Aortic smooth muscle cell (primary cell): ENCODE data around the gene RANBP2. TPM values are rescaled to one million over a fixed set of nuclear protein-coding genes. Genes with fewer than 3 reads are reported as not detected.

Experiments used
- total RNA-seq: library from RNA; depleted of rRNA; stranded (reverse); fragments of >200 nt; gene quantifications from 2 replicates; pipeline ENCODE4 v1.2.3, GENCODE V29; 2014

Gene RANBP2
- 67.4 and 70.1 TPM in 2 replicates for total RNA-seq

DNA sequence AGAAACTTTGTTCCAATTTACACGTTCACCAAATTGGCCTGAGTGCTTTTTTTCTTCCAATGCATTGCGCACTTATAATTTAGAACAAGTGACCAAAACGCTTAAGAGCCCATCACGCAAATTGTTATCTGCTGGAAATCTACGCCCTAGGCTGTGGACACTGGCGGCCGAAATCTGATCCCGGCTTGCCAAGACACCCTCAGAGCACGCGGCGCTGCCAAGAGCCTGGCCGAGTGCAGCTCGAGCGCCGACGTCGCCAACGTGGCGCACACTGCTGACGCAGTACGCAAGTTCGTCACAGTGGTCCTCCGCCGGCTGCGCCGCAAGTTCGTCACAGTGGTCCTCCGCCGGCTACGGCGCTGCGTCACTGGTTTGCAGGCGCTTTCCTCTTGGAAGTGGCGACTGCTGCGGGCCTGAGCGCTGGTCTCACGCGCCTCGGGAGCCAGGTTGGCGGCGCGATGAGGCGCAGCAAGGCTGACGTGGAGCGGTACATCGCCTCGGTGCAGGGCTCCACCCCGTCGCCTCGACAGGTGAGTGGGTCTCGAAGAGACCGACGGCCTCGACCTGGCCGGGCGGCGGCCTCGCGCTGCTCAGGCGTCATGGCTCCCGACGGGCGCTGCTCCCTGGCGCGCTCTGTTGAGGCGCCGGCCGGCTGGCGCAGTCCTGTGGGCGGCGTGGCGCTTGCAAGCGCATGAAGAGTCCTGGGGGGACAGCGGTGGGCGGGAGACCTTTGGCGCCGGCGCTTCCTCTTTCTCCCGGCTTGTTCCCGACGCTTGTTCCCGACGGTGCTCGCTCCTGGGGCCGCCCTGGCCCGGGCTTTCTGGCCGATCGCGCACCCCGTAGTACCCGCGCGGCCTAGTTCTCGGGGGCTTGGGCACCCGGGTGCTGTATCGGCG is at the start of gene RANBP2:
Gene RANBP2, plus strand, starts transcription at position 334 of the 896 bp plus-strand sequence. Its CDS starts 125 bp downstream, at position 459.

DNA sequence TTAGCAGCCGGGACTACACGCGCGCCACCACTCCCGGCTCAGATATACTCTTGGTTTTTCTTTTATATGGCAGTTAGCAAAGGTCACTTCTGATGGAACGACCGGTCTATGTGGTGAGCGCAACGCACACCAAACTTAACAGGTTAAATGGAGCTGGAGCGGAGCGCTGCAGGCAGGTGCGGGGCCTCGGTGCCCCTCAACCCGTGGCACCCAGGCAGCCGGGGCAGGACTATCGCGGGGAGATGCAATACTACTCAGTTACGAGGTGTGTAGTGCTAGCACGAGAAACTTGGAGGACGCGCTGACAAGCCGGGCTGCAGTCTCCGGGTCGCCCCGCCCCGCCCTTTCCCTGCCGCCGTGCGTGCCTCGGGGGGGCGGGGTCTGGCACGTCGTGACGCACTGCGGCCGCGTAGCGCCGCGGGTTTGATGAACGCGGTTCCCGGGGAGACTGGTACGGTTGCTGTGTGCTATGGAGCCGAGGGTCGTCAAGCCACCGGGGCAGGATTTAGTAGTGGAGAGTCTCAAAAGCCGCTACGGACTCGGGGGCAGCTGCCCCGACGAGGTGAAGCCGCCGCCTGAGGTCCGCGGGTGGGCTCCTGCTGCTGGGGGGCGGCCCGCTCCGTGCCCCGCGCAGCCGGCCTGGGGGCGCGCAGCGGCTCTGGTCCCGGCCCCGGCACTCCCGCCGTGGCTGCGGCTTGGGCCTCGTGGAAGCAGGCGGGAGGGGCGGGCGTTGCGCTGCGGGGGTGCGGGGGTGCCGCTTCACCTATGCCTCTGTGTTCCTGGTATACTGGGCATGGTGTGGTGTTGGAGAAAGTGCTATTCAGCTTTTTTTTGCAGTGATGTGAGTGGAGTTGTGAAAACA is 67.3 kb downstream of the RANBP2 start, which contains the start of gene CCDC138:
Gene CCDC138, plus strand, starts transcription at position 418 of the 862 bp plus-strand sequence. Its CDS starts 52 bp downstream, at position 470.

Other genes starting within 250 kb of the RANBP2 start
- 67.8 and 73.7 TPM in 2 replicates for gene LIMS1, start 185.0 kb upstream of the RANBP2 start, total RNA-seq
- gene CCDC138, start 67.3 kb downstream of the RANBP2 start, total RNA-seq: 2.0 and 2.9 TPM in 2 replicates